Measurements from ENCODE around the gene BPIFB6. TPM values are rescaled to one million over a fixed set of nuclear protein-coding genes. Genes with fewer than 3 reads are reported as not detected.

BPIFB6 gene
- total RNA-seq, 2 experiments from 2014 or later, result not detected

- H3K4me3 Mint-ChIP-seq, result no peak overlapping the region
- H3K36me3 Mint-ChIP-seq (ENCODE audit: low read depth), result no peaks in the 10 kb centered on the region
- H3K4me1 Mint-ChIP-seq (ENCODE audit: low read depth), result peaks cover 6% of the 10 kb centered on the region
- CTCF ChIA-PET, result no interaction called here
- intact Hi-C loops (cut with micrococcal nuclease), result no loop called here
- no peak for DNase-seq
- H3K27me3 Mint-ChIP-seq (ENCODE audit: low read depth), result no peaks in the 10 kb centered on the region
- no peaks in the 10 kb centered on the region for H3K9me3 Mint-ChIP-seq
- H3K27ac Mint-ChIP-seq, result no peak overlapping the region
Measured at GRCh38 chr20:33013701-33014326, 17.6 kb upstream of the BPIFB6 start.

GRCh38 chr20:33014336-33015113 is 16.9 kb upstream of the BPIFB6 start:
- CTCF ChIA-PET, result interaction anchor here (0.9 kb wide), 1 partner anchor 277 kb away, joined by 3 read pairs; no protein-coding TSS in a partner anchor
- H3K36me3 Mint-ChIP-seq (ENCODE audit: low read depth), result no peaks in the 10 kb centered on the region
- no peak overlapping the region for H3K4me3 Mint-ChIP-seq
- intact Hi-C loops (cut with micrococcal nuclease), result no loop called here
- no peak for DNase-seq
- no peak overlapping the region for H3K27ac Mint-ChIP-seq
- no peaks in the 10 kb centered on the region for H3K9me3 Mint-ChIP-seq
- peaks cover 6% of the 10 kb centered on the region for H3K4me1 Mint-ChIP-seq (ENCODE audit: low read depth)
- no peaks in the 10 kb centered on the region for H3K27me3 Mint-ChIP-seq (ENCODE audit: low read depth)

- DNase-seq, result no peak
Measured at GRCh38 chr20:33015114-33015484, 16.3 kb upstream of the BPIFB6 start.

GRCh38 chr20:33015700-33016580 is 15.5 kb upstream of the BPIFB6 start:
- no peak for DNase-seq
- Mint-ChIP-seq H3K27me3 (ENCODE audit: low read depth) (no peaks in the 10 kb centered on the region), H3K4me1 (ENCODE audit: low read depth) (peaks cover 6% of the 10 kb centered on the region), H3K36me3 (ENCODE audit: low read depth) (no peaks in the 10 kb centered on the region), H3K4me3 (no peak overlapping the region), H3K9me3 (no peaks in the 10 kb centered on the region), H3K27ac (no peak overlapping the region)
- CTCF ChIA-PET, result no interaction called here
- intact Hi-C loops (cut with micrococcal nuclease), result no loop called here

More at GRCh38 chr20:33015114-33015484, 16.3 kb upstream of the BPIFB6 start:
- intact Hi-C loops (cut with micrococcal nuclease), result no loop called here
- Mint-ChIP-seq H3K27ac (no peak overlapping the region), H3K27me3 (ENCODE audit: low read depth) (no peaks in the 10 kb centered on the region), H3K4me1 (ENCODE audit: low read depth) (peaks cover 6% of the 10 kb centered on the region), H3K9me3 (no peaks in the 10 kb centered on the region), H3K36me3 (ENCODE audit: low read depth) (no peaks in the 10 kb centered on the region), H3K4me3 (no peak overlapping the region)
- CTCF ChIA-PET, result interaction anchor here (0.9 kb wide), 1 partner anchor 277 kb away, joined by 3 read pairs; no protein-coding TSS in a partner anchor

GRCh38 chr20:33016581-33017109 is 14.8 kb upstream of the BPIFB6 start:
- no peak for DNase-seq
- Mint-ChIP-seq H3K4me3 (no peak overlapping the region), H3K27me3 (ENCODE audit: low read depth) (no peaks in the 10 kb centered on the region), H3K9me3 (no peaks in the 10 kb centered on the region), H3K4me1 (ENCODE audit: low read depth) (peaks cover 6% of the 10 kb centered on the region), H3K27ac (no peak overlapping the region), H3K36me3 (ENCODE audit: low read depth) (no peaks in the 10 kb centered on the region)
- CTCF ChIA-PET, result interaction anchor here (1.2 kb wide), 1 partner anchor 12 kb away, joined by 3 read pairs; the partner anchor contains the start of gene SUN5
- intact Hi-C loops (cut with micrococcal nuclease), result no loop called here

- no peak for DNase-seq
- no peaks in the 10 kb centered on the region for H3K36me3 Mint-ChIP-seq (ENCODE audit: low read depth)
- no peak overlapping the region for H3K27ac Mint-ChIP-seq
Measured at GRCh38 chr20:33017542-33017941, 13.9 kb upstream of the BPIFB6 start.

GRCh38 chr20:33018169-33018931 is 13.1 kb upstream of the BPIFB6 start:
- CTCF ChIA-PET, result no interaction called here
- peaks cover 6% of the 10 kb centered on the region for H3K4me1 Mint-ChIP-seq (ENCODE audit: low read depth)
- H3K27ac Mint-ChIP-seq, result no peak overlapping the region
- H3K9me3 Mint-ChIP-seq, result no peaks in the 10 kb centered on the region
- H3K36me3 Mint-ChIP-seq (ENCODE audit: low read depth), result no peaks in the 10 kb centered on the region
- no peak overlapping the region for H3K4me3 Mint-ChIP-seq
- no peaks in the 10 kb centered on the region for H3K27me3 Mint-ChIP-seq (ENCODE audit: low read depth)
- no peak for DNase-seq
- intact Hi-C loops (cut with micrococcal nuclease), result no loop called here

More at GRCh38 chr20:33017542-33017941, 13.9 kb upstream of the BPIFB6 start:
- Mint-ChIP-seq H3K27me3 (ENCODE audit: low read depth) (no peaks in the 10 kb centered on the region), H3K4me1 (ENCODE audit: low read depth) (peaks cover 6% of the 10 kb centered on the region), H3K4me3 (no peak overlapping the region), H3K9me3 (no peaks in the 10 kb centered on the region)
- intact Hi-C loops (cut with micrococcal nuclease), result no loop called here
- CTCF ChIA-PET, result interaction anchor here (1.2 kb wide), 1 partner anchor 13 kb away, joined by 3 read pairs; the partner anchor contains the start of gene SUN5

- no peaks in the 10 kb centered on the region for H3K36me3 Mint-ChIP-seq (ENCODE audit: low read depth)
- H3K9me3 Mint-ChIP-seq, result no peaks in the 10 kb centered on the region
- peaks cover 6% of the 10 kb centered on the region for H3K4me1 Mint-ChIP-seq (ENCODE audit: low read depth)
- CTCF ChIA-PET, result interaction anchor here (0.5 kb wide), 1 partner anchor 28 kb away, joined by 3 read pairs; no protein-coding TSS in a partner anchor
- no peak for DNase-seq
- intact Hi-C loops (cut with micrococcal nuclease), result no loop called here
- no peaks in the 10 kb centered on the region for H3K27me3 Mint-ChIP-seq (ENCODE audit: low read depth)
- H3K4me3 Mint-ChIP-seq, result no peak overlapping the region
- H3K27ac Mint-ChIP-seq, result no peak overlapping the region
Measured at GRCh38 chr20:33019465-33020277, 11.8 kb upstream of the BPIFB6 start.

- no peak overlapping the region for H3K4me3 Mint-ChIP-seq
- no peaks in the 10 kb centered on the region for H3K36me3 Mint-ChIP-seq (ENCODE audit: low read depth)
- no peak for DNase-seq
- CTCF ChIA-PET, result interaction anchor here (0.5 kb wide), 1 partner anchor 29 kb away, joined by 3 read pairs; no protein-coding TSS in a partner anchor
- intact Hi-C loops (cut with micrococcal nuclease), result no loop called here
- no peaks in the 10 kb centered on the region for H3K9me3 Mint-ChIP-seq
- peaks cover 6% of the 10 kb centered on the region for H3K4me1 Mint-ChIP-seq (ENCODE audit: low read depth)
- H3K27ac Mint-ChIP-seq, result no peak overlapping the region
- H3K27me3 Mint-ChIP-seq (ENCODE audit: low read depth), result no peaks in the 10 kb centered on the region
Measured at GRCh38 chr20:33020278-33021161, 10.9 kb upstream of the BPIFB6 start.

GRCh38 chr20:33021879-33022278 is 9.6 kb upstream of the BPIFB6 start:
- DNase-seq, result no peak
- H3K4me1 Mint-ChIP-seq (ENCODE audit: low read depth), result no peaks in the 10 kb centered on the region
- CTCF ChIA-PET, result no interaction called here
- no peak overlapping the region for H3K4me3 Mint-ChIP-seq
- H3K27ac Mint-ChIP-seq, result no peak overlapping the region
- H3K9me3 Mint-ChIP-seq, result no peaks in the 10 kb centered on the region
- intact Hi-C loops (cut with micrococcal nuclease), result no loop called here
- no peaks in the 10 kb centered on the region for H3K36me3 Mint-ChIP-seq (ENCODE audit: low read depth)
- H3K27me3 Mint-ChIP-seq (ENCODE audit: low read depth), result no peaks in the 10 kb centered on the region

Data from activated naive CD4-positive, alpha-beta T cell treated with anti-CD3 and anti-CD28 coated beads for 36 hours (primary cell).